Keratinocyte (primary cell): ENCODE results near the gene SPPL3. TPM values are rescaled to one million over a fixed set of nuclear protein-coding genes. Genes with fewer than 3 reads are reported as not detected.
A peak's percentile ranks its signal among the peaks of the same experiment; 100 is the strongest.
"Not testable (repeated sequence)": the region's sequence is repeated elsewhere in the genome, so short reads cannot be mapped to it uniquely, and the experiment has no call there.

Source experiments
- DNase-seq: peaks from one replicate; pipeline ENCODE4 v3.0.0-alpha.2; 2011; ENCODE audit warnings: low read depth, missing footprints, low spot score
- FAIRE-seq: peaks from 2 replicates; lab custom pipeline; 2011; peaks lifted over from hg19 to GRCh38; lab: Jason Lieb, UNC
- H2AFZ ChIP-seq: 2 replicates; pipeline ENCODE4 v1.6.0; 2012; ENCODE audit warnings: low read length, control low read depth, inconsistent platforms; ENCODE audit not compliant: control insufficient read depth
- H3K27ac ChIP-seq: 2 replicates; pipeline ENCODE4 v1.5.1; 2011; ENCODE audit warnings: low read length; ENCODE audit not compliant: control insufficient read depth, insufficient read depth
- H3K27me3 ChIP-seq: 3 replicates; pipeline ENCODE4 v1.6.0; 2011; ENCODE audit warnings: low read length; ENCODE audit not compliant: control insufficient read depth, insufficient read depth; ENCODE audit errors: extremely low read depth
- H3K36me3 ChIP-seq, 2 experiments: 2 replicates in 1 of 2; 3 replicates in 1 of 2; pipeline ENCODE4 v1.5.1; 2011; ENCODE audit warnings: low read length in 2 of 2, mild to moderate bottlenecking in 1 of 2; ENCODE audit not compliant: control insufficient read depth in 2 of 2, insufficient read depth in 2 of 2; ENCODE audit errors: extremely low read depth in 1 of 2
- H3K4me1 ChIP-seq: 3 replicates; pipeline ENCODE4 v1.5.1; 2011; ENCODE audit warnings: low read length; ENCODE audit not compliant: control insufficient read depth, insufficient read depth; ENCODE audit errors: extremely low read depth
- H3K4me2 ChIP-seq: 3 replicates; pipeline ENCODE4 v1.6.0; 2011; ENCODE audit warnings: low read depth, low read length; ENCODE audit not compliant: control insufficient read depth, insufficient read depth; ENCODE audit errors: extremely low read depth
- H3K4me3 ChIP-seq, 3 experiments: fragments of 200-600 bp in 1 of 3; sonication (generic) in 1 of 3; 2 replicates in 2 of 3; 3 replicates in 1 of 3; pipeline ENCODE4 v1.5.1; 2011 to 2016; ENCODE audit warnings: low read length in 3 of 3, mild to moderate bottlenecking in 3 of 3, control low read depth in 2 of 3, inconsistent platforms in 1 of 3, low read depth in 1 of 3, mixed read lengths in 1 of 3, mixed run types in 1 of 3, moderate library complexity in 1 of 3; ENCODE audit not compliant: control insufficient read depth in 2 of 3, insufficient read depth in 2 of 3; ENCODE audit errors: extremely low read depth in 1 of 3
- H3K79me2 ChIP-seq: 2 replicates; pipeline ENCODE4 v1.6.0; 2012; ENCODE audit warnings: low read length; ENCODE audit not compliant: control insufficient read depth, insufficient read depth
- H3K9ac ChIP-seq: 3 replicates; pipeline ENCODE4 v1.6.0; 2011; ENCODE audit warnings: low read length; ENCODE audit not compliant: control insufficient read depth, insufficient read depth; ENCODE audit errors: extremely low read depth
- H3K9me1 ChIP-seq: 3 replicates; pipeline ENCODE4 v1.6.0; 2011; ENCODE audit warnings: low read length; ENCODE audit not compliant: control insufficient read depth, insufficient read depth; ENCODE audit errors: extremely low read depth
- H3K9me3 ChIP-seq: 2 replicates; pipeline ENCODE4 v1.5.1; 2012; ENCODE audit warnings: low read depth, low read length; ENCODE audit not compliant: control insufficient read depth
- H4K20me1 ChIP-seq: 3 replicates; pipeline ENCODE4 v1.6.0; 2011; ENCODE audit warnings: low read length; ENCODE audit not compliant: control insufficient read depth, insufficient read depth; ENCODE audit errors: extremely low read depth
- CTCF ChIP-seq, 3 experiments: IDR thresholded peaks in 1 of 3; conservative IDR thresholded peaks in 1 of 3; optimal IDR thresholded peaks in 1 of 3; 2 replicates in 2 of 3; 3 replicates in 1 of 3; pipeline versions ENCODE3 to v1.5.1; 2011; ENCODE audit warnings: low read length in 3 of 3, mild to moderate bottlenecking in 3 of 3, moderate library complexity in 2 of 3, control low read depth in 1 of 3, inconsistent platforms in 1 of 3; ENCODE audit not compliant: insufficient read depth in 2 of 3; ENCODE audit errors: extremely low read depth in 1 of 3
- EZH2 ChIP-seq: IDR thresholded peaks from one replicate; pipeline ENCODE4 v1.6.1; 2012; ENCODE audit warnings: inconsistent platforms, mild to moderate bottlenecking, low read length, moderate library complexity
- dilution Hi-C: fragments of 300-500 bp; cut with MboI; formaldehyde crosslinking; loops from one replicate; pipeline ENCODE4 v1.7.0; 2020; ENCODE audit warnings: low sequenced_read_pairs; ENCODE audit not compliant: extremely low pct_ligation_motif_present
- polyA minus RNA-seq, 3 experiments: library from RNA; depleted of rRNA, polyadenylated mRNA; stranded (reverse); fragments of >200 nt; gene quantifications; 1 replicate in 1 of 3; 2 replicates in 1 of 3; 3 replicates in 1 of 3; pipeline ENCODE4 v1.2.3, GENCODE V29; 2011
- polyA plus RNA-seq, 5 experiments: library from polyadenylated mRNA; depleted of rRNA in 3 of 5; stranded (reverse) in 3 of 5; stranded (forward) in 1 of 5; unstranded in 1 of 5; fragments of >200 nt; gene quantifications; 1 replicate in 1 of 5; 2 replicates in 3 of 5; 3 replicates in 1 of 5; pipeline versions ENCODE4 v1.2.1 to v1.2.3, GENCODE V29; 2011 to 2012; ENCODE audit warnings: missing spikeins in 2 of 5, low read depth in 1 of 5, low replicate concordance in 1 of 5

The SPPL3 gene
- polyA plus RNA-seq (28.3 to 36.9 TPM (median 30.5 TPM) in 3 replicates), polyA minus RNA-seq (46.7 to 153 TPM (median 85.2 TPM) in 3 replicates)
- 12.7 TPM for polyA plus RNA-seq (2011; ENCODE audit: low read depth)
- 30.0 and 51.7 TPM in 2 replicates for polyA plus RNA-seq (2011; cell fraction: cytosol; rRNA removed)
- 60.4 and 61.9 TPM in 2 replicates for polyA plus RNA-seq (2011; cell fraction: nucleus; rRNA removed)
- 25.5 and 34.8 TPM in 2 replicates for polyA plus RNA-seq (2012; ENCODE audit: low replicate concordance)
- 23.8 TPM for polyA minus RNA-seq (2011; cell fraction: cytosol; rRNA and poly(A)+ RNA removed)
- polyA minus RNA-seq (2011; cell fraction: nucleus; rRNA and poly(A)+ RNA removed) = 38.6 and 61.0 TPM in 2 replicates

- Histone ChIP-seq H2AFZ (peak within 1 kb of the TSS; percentile 70), H3K27me3 (no peaks in the 10 kb centered on the region), H3K79me2 (peaks cover 41% of the 10 kb centered on the region), H3K27ac (peak within 1 kb of the TSS; percentile 57), H3K9ac (peak within 1 kb of the TSS; percentile 76), H3K36me3 (peaks cover 0 to 3% of the 10 kb centered on the region in 2 experiments), H3K4me3 (peak within 1 kb of the TSS; percentile 61 to 95 (median 62)), H3K4me1 (peaks cover 39% of the 10 kb centered on the region), H4K20me1 (peaks cover under 1% of the 10 kb centered on the region), H3K9me1 (no peaks in the 10 kb centered on the region), H3K4me2 (peak within 1 kb of the TSS; percentile 81), H3K9me3 (no peaks in the 10 kb centered on the region)
- FAIRE-seq = no peak
- TF ChIP-seq EZH2 (no peak), CTCF (optimal IDR thresholded peaks at IDR 0.05 in 1 of 3, IDR thresholded peaks at IDR 0.05 in 1 of 3, conservative IDR thresholded peaks at IDR 0.05 in 1 of 3; ENCODE audit: extremely low read depth in 1 of 3, insufficient read depth in 2 of 3, low read length in 3 of 3) (peak in 1 of 3 experiments; percentile 45)
- no peak for DNase-seq
- dilution Hi-C loops = no loop called here
Measured at GRCh38 chr12:120904197-120904773, at the start of gene SPPL3. Gene SPPL3 (minus strand): TSS chr12:120904358. CDS start chr12:120903867, 491 bp downstream.

GRCh38 chr12:120950807-120951206 is 46.6 kb upstream of the SPPL3 start:
- no peak for FAIRE-seq
- H3K27ac ChIP-seq = no peak overlapping the region
- H3K4me2 ChIP-seq = no peak overlapping the region

GRCh38 chr12:120950260-120950799 is 46.2 kb upstream of the SPPL3 start:
- H3K9me1 ChIP-seq, H2AFZ ChIP-seq, dilution Hi-C loops, H3K27ac ChIP-seq, FAIRE-seq, H4K20me1 ChIP-seq, H3K27me3 ChIP-seq, H3K4me2 ChIP-seq, H3K36me3 ChIP-seq, H3K4me3 ChIP-seq, DNase-seq, H3K9ac ChIP-seq, H3K79me2 ChIP-seq, H3K9me3 ChIP-seq, H3K4me1 ChIP-seq: not testable (repeated sequence)

More at GRCh38 chr12:120950807-120951206, 46.6 kb upstream of the SPPL3 start:
- Histone ChIP-seq H2AFZ (no peak overlapping the region), H3K9me3 (no peaks in the 10 kb centered on the region), H3K36me3 (no peaks in the 10 kb centered on the region), H3K4me1 (no peaks in the 10 kb centered on the region), H3K79me2 (no peaks in the 10 kb centered on the region), H3K9me1 (no peaks in the 10 kb centered on the region), H3K4me3 (no peak overlapping the region), H3K9ac (no peak overlapping the region), H3K27me3 (no peaks in the 10 kb centered on the region), H4K20me1 (no peaks in the 10 kb centered on the region)
- no peak for TF ChIP-seq CTCF (optimal IDR thresholded peaks at IDR 0.05 in 1 of 3, IDR thresholded peaks at IDR 0.05 in 1 of 3, conservative IDR thresholded peaks at IDR 0.05 in 1 of 3; ENCODE audit: extremely low read depth in 1 of 3, insufficient read depth in 2 of 3, low read length in 3 of 3)
- no peak for TF ChIP-seq EZH2
- dilution Hi-C loops = no loop called here
- no peak for DNase-seq
